ENCODE data around the gene CLEC2D.

DNA sequence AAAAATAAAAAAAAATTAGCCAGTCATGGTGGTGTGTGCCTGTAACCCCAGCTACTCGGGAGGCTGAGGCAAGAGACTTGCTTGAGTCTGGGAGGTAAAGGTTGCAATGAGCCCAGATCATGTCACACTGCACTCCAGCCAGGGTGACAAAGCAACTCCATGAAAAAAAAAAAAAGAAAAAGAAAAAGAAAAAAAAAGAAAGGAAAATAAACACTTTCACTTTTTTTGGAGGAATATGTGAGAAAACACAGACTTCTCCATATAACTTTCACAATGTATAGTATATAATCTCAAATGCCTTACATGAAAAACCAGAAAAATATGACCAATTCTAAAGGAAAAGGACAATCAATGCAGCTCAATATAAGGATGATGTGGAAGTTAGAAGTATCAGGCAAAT lies 54.5 kb downstream of the CLEC2D start:
- TF ChIP-seq, protein P1, sequence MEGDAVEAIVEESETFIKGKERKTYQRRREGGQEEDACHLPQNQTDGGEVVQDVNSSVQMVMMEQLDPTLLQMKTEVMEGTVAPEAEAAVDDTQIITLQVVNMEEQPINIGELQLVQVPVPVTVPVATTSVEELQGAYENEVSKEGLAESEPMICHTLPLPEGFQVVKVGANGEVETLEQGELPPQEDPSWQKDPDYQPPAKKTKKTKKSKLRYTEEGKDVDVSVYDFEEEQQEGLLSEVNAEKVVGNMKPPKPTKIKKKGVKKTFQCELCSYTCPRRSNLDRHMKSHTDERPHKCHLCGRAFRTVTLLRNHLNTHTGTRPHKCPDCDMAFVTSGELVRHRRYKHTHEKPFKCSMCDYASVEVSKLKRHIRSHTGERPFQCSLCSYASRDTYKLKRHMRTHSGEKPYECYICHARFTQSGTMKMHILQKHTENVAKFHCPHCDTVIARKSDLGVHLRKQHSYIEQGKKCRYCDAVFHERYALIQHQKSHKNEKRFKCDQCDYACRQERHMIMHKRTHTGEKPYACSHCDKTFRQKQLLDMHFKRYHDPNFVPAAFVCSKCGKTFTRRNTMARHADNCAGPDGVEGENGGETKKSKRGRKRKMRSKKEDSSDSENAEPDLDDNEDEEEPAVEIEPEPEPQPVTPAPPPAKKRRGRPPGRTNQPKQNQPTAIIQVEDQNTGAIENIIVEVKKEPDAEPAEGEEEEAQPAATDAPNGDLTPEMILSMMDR (IDR thresholded peaks at IDR 0.05) = no peak
- TF ChIP-seq EP300 (IDR thresholded peaks at IDR 0.05) = no peak
- TF ChIP-seq POLR2AphosphoS5 (IDR thresholded peaks at IDR 0.05) = no peak

All from sigmoid colon (tissue), 4 donors.